ENCODE measurements around the gene DRD4. TPM values are rescaled to one million over a fixed set of nuclear protein-coding genes. Genes with fewer than 3 reads are reported as not detected.

The DRD4 gene
- total RNA-seq (2014; rRNA removed; shearing (Covaris generic); ENCODE audit: low replicate concordance) = not detected in 2 replicates

DNA sequence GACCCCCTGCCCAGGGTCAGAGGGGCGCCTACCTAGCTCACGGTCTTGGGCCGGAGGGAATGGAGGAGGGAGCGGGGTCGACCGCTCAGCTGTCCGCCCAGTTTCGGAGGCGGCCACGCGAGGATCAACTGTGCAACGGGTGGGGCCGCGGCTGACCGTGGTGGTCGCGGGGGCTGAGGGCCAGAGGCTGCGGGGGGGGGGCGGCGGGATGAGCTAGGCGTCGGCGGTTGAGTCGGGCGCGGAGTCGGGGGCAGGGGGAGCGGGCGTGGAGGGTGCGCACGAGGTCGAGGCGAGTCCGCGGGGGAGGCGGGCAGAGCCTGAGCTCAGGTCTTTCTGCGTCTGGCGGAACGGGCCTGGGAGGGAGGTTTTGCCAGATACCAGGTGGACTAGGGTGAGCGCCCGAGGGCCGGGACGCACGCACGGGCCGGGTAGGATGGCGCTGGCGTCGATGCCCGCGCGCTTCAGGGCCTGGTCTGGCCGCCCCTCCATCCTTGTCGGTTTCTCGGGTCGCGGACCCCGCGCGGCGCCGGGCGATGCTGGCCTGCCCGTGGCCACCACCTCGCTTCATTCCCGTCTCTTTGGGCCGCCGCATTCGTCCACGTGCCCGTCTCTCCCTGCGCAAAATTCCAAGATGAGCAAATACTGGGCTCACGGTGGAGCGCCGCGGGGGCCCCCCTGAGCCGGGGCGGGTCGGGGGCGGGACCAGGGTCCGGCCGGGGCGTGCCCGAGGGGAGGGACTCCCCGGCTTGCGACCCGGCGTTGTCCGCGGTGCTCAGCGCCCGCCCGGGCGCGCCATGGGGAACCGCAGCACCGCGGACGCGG is at the start of gene DRD4:
Gene DRD4 (plus strand): TSS at position 759 of the 822 bp plus-strand sequence. CDS start 36 bp downstream, at position 795.
- no peaks in the 10 kb centered on the region for H3K27me3 ChIP-seq
- H3K9me3 ChIP-seq = no peaks in the 10 kb centered on the region
- no peak for DNase-seq
- H3K36me3 ChIP-seq = peaks cover 37% of the 10 kb centered on the region
- no peak within 1 kb of the TSS for H3K4me3 ChIP-seq

DNA sequence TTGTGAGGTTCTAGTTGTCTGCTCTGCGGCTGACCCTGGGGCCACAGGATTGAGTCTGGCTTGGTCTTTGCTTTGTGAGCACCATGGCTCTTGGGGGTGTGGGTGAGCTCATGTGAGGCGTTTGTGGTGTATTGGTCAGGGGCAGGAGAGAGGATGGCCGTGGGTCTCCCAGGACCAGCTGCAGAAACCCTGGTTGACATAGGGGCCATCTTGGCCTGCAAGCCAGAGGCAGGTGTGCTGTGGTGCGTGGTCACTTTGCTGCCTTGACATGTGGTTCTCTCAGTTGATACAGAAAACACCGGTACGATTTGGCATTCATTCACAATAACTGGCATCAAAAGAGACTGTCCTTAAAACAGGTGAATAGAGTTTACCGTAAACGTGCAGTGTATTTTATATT is 49.5 kb upstream of the DRD4 start:
- no peaks in the 10 kb centered on the region for H3K9me3 ChIP-seq
- peaks cover 85% of the 10 kb centered on the region for H3K36me3 ChIP-seq

DNA sequence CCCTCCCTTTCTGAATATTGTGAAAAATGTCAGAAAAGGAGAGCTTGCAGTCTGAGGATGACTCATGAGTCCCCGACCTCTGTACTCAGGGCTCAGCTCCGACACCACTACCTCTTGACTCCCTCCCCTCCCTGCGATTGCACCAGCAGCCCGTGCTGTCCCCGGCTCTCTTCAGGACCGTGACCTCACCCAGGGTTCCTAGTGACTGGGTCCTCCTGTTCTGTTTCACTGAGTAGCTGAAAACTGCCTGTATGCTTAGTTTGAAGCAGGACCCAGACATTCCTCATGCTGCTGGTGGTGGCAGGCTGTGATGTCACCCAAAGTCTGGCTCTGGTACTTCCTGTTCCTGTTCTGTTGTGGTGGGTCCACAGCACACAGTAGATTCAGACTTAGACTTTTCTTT is 49.1 kb upstream of the DRD4 start:
- no peak overlapping the region for H3K4me3 ChIP-seq
- H3K27me3 ChIP-seq = no peaks in the 10 kb centered on the region
- no peaks in the 10 kb centered on the region for H3K9me3 ChIP-seq
- DNase-seq = no peak
- peaks cover 85% of the 10 kb centered on the region for H3K36me3 ChIP-seq

More for the DNA sequence above, 49.5 kb upstream of the DRD4 start:
- no peak for DNase-seq
- Histone ChIP-seq H3K4me3 (no peak overlapping the region), H3K27me3 (no peaks in the 10 kb centered on the region)

DNA sequence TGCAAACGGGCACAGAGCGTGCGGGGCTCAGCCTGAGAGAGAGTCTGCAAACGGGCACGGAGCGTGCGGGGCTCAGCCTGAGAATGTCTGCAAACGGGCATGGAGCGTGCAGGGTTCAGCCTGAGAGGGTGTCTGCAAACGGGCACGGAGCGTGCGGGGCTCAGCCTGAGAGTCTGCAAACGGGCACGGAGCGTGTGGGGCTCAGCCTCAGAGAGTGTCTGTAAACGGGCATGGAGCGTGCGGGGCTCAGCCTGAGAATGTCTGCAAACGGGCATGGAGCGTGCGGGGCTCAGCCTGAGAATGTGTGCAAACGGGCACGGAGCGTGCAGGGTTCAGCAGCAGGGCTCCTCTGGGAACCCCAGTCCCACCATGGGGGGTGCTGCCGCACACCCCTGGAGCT is 47.3 kb upstream of the DRD4 start:
- Histone ChIP-seq H3K4me3 (no peak overlapping the region), H3K9me3 (no peaks in the 10 kb centered on the region), H3K36me3 (peaks cover 88% of the 10 kb centered on the region), H3K27me3 (no peaks in the 10 kb centered on the region)
- no peak for DNase-seq

DNA sequence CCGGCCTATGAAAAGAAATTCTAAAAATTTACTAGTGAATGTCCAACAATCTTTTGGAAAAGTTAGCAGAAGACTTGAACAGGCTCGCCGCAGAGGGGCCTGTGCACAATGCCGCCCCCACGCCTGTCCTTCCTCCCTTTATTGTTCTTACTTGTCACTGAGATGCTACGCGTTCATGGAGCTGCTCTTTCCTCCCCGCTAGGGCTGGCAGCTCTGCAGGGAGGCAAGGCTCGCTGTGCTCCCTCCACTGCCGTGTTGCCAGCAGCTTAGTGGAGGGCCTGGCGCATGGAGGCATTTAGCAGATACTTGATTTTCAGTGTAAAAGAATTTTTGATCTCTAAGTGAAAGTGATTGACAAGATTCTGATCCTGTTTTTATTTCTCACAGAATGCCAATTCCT is 46.1 kb upstream of the DRD4 start:
- DNase-seq = no peak
- no peaks in the 10 kb centered on the region for H3K9me3 ChIP-seq
- no peak overlapping the region for H3K4me3 ChIP-seq
- peaks cover 96% of the 10 kb centered on the region for H3K36me3 ChIP-seq
- H3K27me3 ChIP-seq = no peaks in the 10 kb centered on the region

DNA sequence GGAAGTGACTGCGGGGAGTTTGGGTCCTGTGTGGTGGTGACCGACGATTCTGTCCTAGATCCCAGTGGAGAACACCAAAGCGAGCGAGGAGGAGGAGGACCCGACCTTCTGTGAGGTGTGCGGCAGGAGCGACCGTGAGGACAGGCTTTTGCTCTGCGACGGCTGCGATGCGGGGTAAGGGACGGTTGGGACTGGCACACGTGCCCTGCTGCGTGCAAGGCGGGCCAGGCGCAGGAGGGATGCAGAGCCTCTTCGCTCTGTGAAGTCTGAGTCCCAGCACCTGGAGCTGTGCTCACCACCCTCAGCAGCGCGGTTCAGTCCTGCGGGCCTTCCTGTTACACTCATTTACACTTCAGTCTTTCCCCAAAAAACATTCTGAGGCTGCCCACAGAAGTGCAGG is 44.6 kb upstream of the DRD4 start:
- Histone ChIP-seq H3K27me3 (no peaks in the 10 kb centered on the region), H3K36me3 (peaks cover 95% of the 10 kb centered on the region), H3K9me3 (no peaks in the 10 kb centered on the region), H3K4me3 (no peak overlapping the region)
- no peak for DNase-seq

DNA sequence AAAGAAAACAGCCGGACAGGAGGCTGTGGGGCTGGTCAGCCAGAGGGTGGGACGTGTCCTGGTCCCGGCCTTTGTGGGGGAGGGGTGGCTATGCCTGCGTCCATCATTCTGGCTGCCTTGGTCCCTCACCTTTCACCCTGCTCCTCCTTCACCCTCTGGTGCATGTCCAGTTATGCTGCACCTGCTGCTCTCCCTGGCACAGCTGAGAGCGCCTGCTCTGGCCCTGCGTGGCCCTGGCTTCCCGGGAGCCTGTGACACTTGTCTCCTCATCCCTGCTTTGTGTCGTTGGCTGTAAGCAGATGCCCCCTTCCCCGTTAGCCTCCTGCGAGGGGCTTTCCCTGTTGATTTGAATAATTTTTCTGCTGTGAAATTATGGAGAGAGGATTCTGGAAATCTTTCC is 44.2 kb upstream of the DRD4 start:
- no peak overlapping the region for H3K4me3 ChIP-seq
- H3K9me3 ChIP-seq = no peaks in the 10 kb centered on the region
- H3K36me3 ChIP-seq = peaks cover 94% of the 10 kb centered on the region
- H3K27me3 ChIP-seq = no peaks in the 10 kb centered on the region
- DNase-seq = no peak

DNA sequence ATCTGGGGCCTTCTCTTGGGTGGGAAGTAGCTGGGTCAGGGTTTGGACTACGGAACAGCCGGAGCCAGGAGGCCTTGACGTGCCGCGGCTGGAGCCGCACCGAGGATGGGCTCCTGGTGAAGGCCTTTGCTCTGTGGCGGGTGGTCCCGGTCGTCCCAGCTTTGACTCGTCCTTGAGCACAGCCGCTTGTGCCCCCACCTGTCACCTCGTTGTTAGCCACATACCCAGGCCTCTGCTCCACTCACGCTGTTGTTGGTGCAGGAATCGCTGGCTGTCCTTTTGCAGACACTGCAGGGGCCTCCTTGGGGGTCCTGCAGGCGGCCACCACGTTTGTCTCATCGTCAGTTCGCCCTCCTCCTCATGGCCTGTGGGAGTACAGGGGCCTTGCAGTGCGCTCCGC is 43.7 kb upstream of the DRD4 start:
- no peak for DNase-seq
- H3K9me3 ChIP-seq = no peaks in the 10 kb centered on the region
- no peak overlapping the region for H3K4me3 ChIP-seq
- no peaks in the 10 kb centered on the region for H3K27me3 ChIP-seq
- peaks cover 94% of the 10 kb centered on the region for H3K36me3 ChIP-seq

DNA sequence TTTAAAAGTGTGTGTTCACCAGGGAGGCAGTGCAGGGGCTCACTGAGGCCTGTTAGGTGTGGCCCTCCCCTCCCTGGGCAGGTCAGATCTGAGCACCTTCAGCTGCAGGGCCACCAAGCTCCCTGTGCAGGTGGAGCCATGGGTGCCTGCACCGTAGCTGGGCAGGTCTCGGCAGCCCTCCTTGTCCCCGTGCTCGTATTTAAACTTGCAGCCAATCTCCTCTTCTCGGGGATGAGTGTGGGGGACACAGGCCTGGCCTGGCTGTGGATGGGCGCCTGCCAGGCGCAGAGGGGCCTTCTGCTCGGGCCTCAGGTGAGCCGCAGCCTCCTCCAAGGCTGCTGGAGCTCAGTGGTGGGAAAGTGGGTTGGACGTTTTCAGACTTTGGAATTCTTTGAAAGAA is 41.7 kb upstream of the DRD4 start:
- Histone ChIP-seq H3K9me3 (no peaks in the 10 kb centered on the region), H3K4me3 (no peak overlapping the region), H3K27me3 (no peaks in the 10 kb centered on the region), H3K36me3 (peaks cover 92% of the 10 kb centered on the region)
- DNase-seq = no peak

DNA sequence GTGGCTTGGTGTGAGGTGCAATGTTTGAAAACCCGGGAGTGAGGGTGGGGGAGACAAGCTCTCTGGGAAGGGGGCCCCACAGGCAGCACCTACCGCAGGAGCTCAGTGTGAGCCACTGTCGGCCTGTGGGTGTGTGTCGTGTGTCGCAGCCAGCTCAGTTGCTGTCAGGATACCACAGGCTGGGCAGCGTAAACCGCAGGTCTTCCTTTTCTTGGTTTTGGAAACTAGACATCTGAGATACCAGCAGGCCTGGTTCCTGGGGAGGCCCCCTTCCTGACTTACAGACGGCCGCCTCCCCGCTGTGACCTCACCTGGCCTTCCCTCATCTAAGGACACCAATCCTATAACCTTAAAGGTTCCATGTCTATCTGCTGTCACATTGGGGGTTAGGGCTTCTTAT is 40.7 kb upstream of the DRD4 start:
- Histone ChIP-seq H3K9me3 (no peaks in the 10 kb centered on the region), H3K27me3 (no peaks in the 10 kb centered on the region), H3K36me3 (peaks cover 90% of the 10 kb centered on the region), H3K4me3 (no peak overlapping the region)
- no peak for DNase-seq

DNA sequence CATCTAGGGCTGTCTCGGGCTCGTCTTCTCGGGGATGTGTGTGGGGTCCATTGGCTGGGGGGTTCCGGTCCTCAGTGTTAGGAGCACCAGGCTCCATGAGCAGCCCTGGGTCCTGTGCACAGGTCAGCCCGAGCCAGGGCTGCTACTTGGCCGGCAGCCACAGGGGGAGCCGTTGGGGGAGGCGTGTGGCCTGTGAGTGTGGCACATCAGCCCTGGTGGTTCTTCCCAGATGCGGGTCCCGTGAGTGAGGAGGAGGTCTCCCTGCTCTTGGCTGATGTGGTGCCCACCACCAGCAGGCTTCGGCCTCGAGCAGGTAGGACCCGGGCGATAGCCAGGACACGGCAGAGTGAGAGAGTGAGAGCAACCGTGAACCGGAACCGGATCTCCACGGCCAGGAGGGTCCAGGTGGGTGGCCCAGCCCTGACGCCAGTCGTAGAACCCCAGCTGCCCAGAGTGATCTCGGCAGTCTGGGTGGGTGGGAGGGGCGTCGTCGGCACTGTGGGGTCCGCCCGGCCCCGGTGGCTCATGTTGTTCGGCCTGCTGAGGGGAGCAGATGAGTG is 39.8 kb upstream of the DRD4 start:
- Histone ChIP-seq H3K27me3 (no peaks in the 10 kb centered on the region), H3K9me3 (no peaks in the 10 kb centered on the region), H3K36me3 (peaks cover 92% of the 10 kb centered on the region), H3K4me3 (no peak overlapping the region)
- DNase-seq = no peak

DNA sequence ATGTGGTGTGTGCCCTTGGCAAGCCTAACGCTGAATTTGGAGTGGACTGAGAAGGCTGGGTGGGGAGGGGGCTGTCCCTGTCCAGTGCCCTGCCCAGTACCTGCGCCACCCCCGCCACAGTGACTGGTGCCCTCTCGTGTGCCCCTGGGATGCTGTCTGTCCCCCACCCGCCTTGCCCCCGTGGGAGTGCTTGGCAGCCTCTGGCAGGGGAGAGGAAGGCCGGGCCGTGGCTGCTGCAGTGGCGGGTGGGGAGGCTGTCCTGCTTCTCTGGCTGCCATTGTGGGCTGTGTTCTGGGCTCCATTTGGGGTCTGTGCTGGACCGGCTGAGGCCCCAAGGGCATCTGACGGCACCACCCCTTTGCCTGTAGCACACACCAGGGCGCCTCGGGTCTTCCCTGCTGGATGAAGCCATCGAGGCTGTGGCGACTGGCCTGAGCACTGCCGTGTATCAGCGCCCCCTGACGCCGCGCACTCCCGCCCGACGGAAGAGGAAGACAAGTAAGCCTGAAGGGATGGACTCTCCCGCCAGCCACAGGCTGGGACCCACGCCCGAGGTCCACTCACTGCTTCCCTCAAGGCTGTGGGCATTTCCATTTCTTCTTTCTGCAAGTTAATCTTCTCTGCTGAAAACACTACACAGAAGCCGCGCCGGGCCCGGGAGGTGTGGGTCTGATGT is 38.9 kb upstream of the DRD4 start:
- DNase-seq = no peak
- H3K9me3 ChIP-seq = no peaks in the 10 kb centered on the region
- H3K36me3 ChIP-seq = peaks cover 89% of the 10 kb centered on the region
- no peak overlapping the region for H3K4me3 ChIP-seq
- H3K27me3 ChIP-seq = no peaks in the 10 kb centered on the region

DNA sequence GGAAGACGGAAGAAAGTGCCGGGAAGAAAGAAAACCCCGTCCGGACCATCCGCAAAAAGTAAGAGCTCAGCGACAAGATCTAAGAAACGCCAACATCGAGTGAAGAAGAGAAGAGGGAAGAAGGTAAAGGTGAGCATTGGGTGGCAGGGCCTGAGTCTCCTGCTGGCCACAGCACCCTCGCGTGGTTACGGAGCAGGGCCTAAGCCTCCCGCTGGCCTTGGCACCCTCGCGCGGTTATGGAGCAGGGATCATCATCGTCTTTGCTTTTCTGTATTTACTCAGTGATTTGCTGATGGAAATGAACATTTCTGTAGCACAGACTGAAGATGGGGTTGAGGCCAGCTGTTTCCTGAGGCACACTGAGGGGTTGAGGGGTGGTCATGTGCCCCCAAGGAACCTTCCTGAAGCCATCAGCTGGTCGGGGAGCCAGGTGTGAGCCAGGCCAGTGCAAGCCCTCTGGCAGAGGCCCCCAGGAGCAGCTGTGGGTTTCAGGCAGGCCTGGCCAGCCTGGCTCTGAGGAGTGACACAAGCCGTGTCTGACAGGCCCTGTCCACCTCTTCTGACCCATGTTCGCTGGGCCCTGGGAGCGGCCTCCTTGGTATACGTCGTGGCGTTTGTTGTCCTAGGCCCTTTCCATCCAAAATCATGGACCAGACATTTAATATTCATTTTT is 35.4 kb upstream of the DRD4 start:
- no peak for DNase-seq
- no peaks in the 10 kb centered on the region for H3K27me3 ChIP-seq
- peaks cover 87% of the 10 kb centered on the region for H3K36me3 ChIP-seq
- no peak overlapping the region for H3K4me3 ChIP-seq
- no peaks in the 10 kb centered on the region for H3K9me3 ChIP-seq

DNA sequence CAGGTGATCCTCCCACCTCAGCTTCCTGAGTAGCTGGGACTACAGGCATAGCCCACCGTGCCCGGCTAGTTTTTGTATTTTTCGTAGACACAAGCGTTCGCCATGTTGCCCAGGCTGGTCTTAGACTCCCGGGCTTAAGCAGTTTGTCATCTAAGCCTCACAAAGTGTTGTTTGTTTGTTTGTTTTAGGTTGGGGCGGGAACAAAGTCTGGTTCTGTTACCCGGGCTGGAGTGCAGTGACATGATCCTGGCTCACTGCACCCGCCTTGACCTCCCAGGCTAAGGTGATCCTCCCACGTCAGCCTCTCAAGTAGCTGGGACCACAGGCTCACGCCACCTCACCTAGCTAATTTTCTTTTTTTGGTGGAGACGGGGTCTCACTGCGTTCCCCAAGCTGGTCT is 33.9 kb upstream of the DRD4 start:
- Histone ChIP-seq H3K4me3 (no peak overlapping the region), H3K36me3 (peaks cover 89% of the 10 kb centered on the region), H3K9me3 (no peaks in the 10 kb centered on the region), H3K27me3 (no peaks in the 10 kb centered on the region)
- no peak for DNase-seq

DNA sequence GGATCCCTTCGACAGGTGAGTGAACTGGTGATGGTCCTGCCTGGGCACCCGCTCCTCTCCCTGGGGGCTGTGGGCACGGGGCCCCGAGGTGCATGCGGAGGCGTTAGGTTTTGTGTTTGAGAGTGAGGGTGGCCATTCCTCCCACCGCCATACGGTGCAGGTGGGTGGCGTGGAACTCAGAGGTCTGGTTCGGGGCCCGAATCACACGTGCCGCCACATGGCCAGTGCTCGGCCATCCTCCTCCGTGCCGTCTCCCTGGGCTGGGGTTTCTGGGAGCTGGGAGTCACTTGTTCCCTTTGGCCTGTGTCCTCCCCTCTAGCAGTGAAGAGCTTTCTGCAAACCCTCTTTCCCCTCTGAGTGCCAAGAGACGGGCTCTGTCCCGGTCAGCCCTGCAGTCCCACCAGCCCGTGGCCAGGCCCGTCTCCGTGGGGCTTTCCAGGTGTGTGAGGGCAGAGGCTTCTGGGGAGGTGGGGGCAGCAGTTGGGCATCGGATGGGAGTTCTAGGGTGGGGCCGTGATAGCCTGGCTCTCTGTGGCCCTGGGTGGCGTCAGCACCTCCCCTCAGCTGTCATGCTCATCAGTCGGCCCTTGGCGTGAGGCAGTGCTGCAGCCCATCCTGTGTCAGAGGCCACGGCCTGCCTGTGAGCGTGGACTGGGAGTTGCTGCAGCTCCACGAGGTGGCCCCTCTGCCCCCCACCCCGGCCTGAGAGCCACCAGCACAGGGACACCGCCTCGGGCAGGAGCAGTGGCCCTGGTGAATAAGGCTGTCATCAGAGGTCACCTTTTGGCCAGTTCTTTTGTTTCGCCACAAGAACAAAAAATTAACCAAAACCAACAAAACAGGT is 31.6 kb upstream of the DRD4 start:
- no peak for DNase-seq
- H3K36me3 ChIP-seq = peaks cover 91% of the 10 kb centered on the region

DNA sequence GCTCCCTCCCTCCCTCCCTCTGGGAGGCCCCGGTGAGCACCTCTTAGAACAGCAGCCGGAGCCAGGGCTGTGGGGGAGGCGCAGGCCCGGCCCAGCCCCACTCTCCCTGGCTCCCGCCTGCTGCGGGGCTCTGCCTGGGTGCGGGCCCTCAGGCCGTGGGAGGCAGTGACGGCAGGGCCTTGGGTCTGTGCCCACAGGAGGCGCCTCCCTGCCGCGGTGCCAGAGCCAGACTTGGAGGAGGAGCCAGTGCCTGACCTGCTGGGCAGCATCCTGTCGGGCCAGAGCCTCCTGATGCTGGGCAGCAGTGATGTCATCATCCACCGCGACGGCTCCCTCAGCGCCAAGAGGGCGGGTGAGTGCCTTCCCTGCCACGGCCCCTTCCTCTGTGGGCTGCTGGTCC is 30.8 kb upstream of the DRD4 start:
- H3K4me3 ChIP-seq = no peak overlapping the region
- DNase-seq = peak; percentile 43
- H3K27me3 ChIP-seq = no peaks in the 10 kb centered on the region
- no peaks in the 10 kb centered on the region for H3K9me3 ChIP-seq
- H3K36me3 ChIP-seq = peaks cover 92% of the 10 kb centered on the region

More for the DNA sequence above, 31.6 kb upstream of the DRD4 start:
- Histone ChIP-seq H3K9me3 (no peaks in the 10 kb centered on the region), H3K27me3 (no peaks in the 10 kb centered on the region), H3K4me3 (no peak overlapping the region)
